PC-9 (cell line): ENCODE data around the gene SCD5. TPM values are rescaled to one million over a fixed set of nuclear protein-coding genes. Genes with fewer than 3 reads are reported as not detected.

Source experiments
- BruUV-seq: library from RNA; stranded (reverse); fragments of 400-500 nt; replicated peaks from 2 replicates; lab custom pipeline; 2021; lab: Mats Ljungman, UMichigan
- CTCF ChIA-PET: fragments of 300-600 bp; sonication (Branson Sonifier 250); formaldehyde crosslinking; loops from one replicate; lab custom pipeline; 2022; ENCODE audit warnings: antibody characterized with exemption; lab: Charles Lee
- POLR2A ChIA-PET: fragments of 300-600 bp; sonication (Branson Sonifier 250); formaldehyde crosslinking; loops from one replicate; lab custom pipeline; 2022; ENCODE audit warnings: antibody characterized with exemption; ENCODE audit not compliant: unreplicated experiment; lab: Charles Lee
- DNase-seq, 2 experiments: peaks; one replicate each; pipeline versions ENCODE4 v3.0.0 to v3.0.0-alpha.2; 2015 to 2022; ENCODE audit warnings: mixed read lengths in 1 of 2
- H2AFZ ChIP-seq: fragments of 200-600 bp; sonication (generic); 2 replicates; pipeline ENCODE4 v1.8.1; 2017; ENCODE audit warnings: antibody characterized with exemption
- H3F3A ChIP-seq: fragments of 200-600 bp; sonication (generic); 2 replicates; pipeline ENCODE4 v1.8.1; 2017; ENCODE audit warnings: antibody characterized with exemption, mild to moderate bottlenecking, low read depth; ENCODE audit not compliant: insufficient read depth
- H3K27ac ChIP-seq: fragments of 200-600 bp; sonication (generic); 2 replicates; pipeline ENCODE4 v1.6.1; 2016; ENCODE audit warnings: mixed run types
- H3K27me3 ChIP-seq: fragments of 200-600 bp; sonication (generic); 2 replicates; pipeline ENCODE4 v1.6.1; 2016; ENCODE audit warnings: low read depth, mixed run types; ENCODE audit not compliant: insufficient read depth
- H3K36me3 ChIP-seq: fragments of 200-600 bp; sonication (generic); 2 replicates; pipeline ENCODE4 v1.6.1; 2016; ENCODE audit warnings: low read depth, mixed run types
- H3K4me1 ChIP-seq: fragments of 200-600 bp; sonication (generic); replicated peaks from 2 replicates; pipeline ENCODE4 v1.6.1; 2016; ENCODE audit warnings: mixed run types; ENCODE audit not compliant: insufficient read depth
- H3K4me2 ChIP-seq: fragments of 200-600 bp; sonication (generic); 2 replicates; pipeline ENCODE4 v1.6.1; 2017; ENCODE audit warnings: mixed run types
- H3K4me3 ChIP-seq: fragments of 200-600 bp; sonication (generic); 2 replicates; pipeline ENCODE4 v1.6.1; 2016; ENCODE audit warnings: mixed run types
- H3K79me2 ChIP-seq: fragments of 200-600 bp; sonication (generic); 2 replicates; pipeline ENCODE4 v1.6.1; 2017; ENCODE audit warnings: low read depth, mixed run types
- H3K9me2 ChIP-seq: fragments of 200-600 bp; sonication (generic); 2 replicates; pipeline ENCODE4 v1.8.1; 2017; ENCODE audit warnings: mild to moderate bottlenecking; ENCODE audit not compliant: insufficient read depth
- H3K9me3 ChIP-seq: fragments of 200-600 bp; sonication (generic); 2 replicates; pipeline ENCODE4 v1.8.1; 2016; ENCODE audit warnings: low read depth; ENCODE audit not compliant: insufficient read depth
- H4K20me1 ChIP-seq: fragments of 200-600 bp; sonication (generic); 2 replicates; pipeline ENCODE4 v1.8.1; 2017; ENCODE audit not compliant: insufficient read depth
- CTCF ChIP-seq: fragments of 200-600 bp; sonication (generic); conservative IDR thresholded peaks from 2 replicates; pipeline ENCODE4 v1.6.1; 2017; ENCODE audit warnings: mixed run types, antibody characterized with exemption, mild to moderate bottlenecking, moderate library complexity
- EZH2 ChIP-seq: fragments of 200-600 bp; sonication (generic); IDR thresholded peaks from 2 replicates; pipeline ENCODE4 v1.8.0; 2017; ENCODE audit warnings: antibody characterized with exemption, low read depth
- intact Hi-C: fragments of 100-400 bp; cut with micrococcal nuclease; formaldehyde crosslinking; loops from one replicate; pipeline ENCODE4 v1.10.0; 2022; ENCODE audit not compliant: unreplicated experiment
- total RNA-seq: library from RNA; stranded (reverse); gene quantifications from 2 replicates; pipeline ENCODE4 v1.2.3, GENCODE V29; 2021

Gene SCD5
- total RNA-seq, 1 experiment from 2014 or later = 34.3 TPM

GRCh38 chr4:82587826-82588540, 210.6 kb downstream of the SCD5 start:
- TF ChIP-seq EZH2 = no peak
- no peak for TF ChIP-seq CTCF
- ChIA-PET POLR2A (no interaction called here), CTCF (no interaction called here)

GRCh38 chr4:82585690-82586435, 212.7 kb downstream of the SCD5 start:
- ChIA-PET CTCF (no interaction called here), POLR2A (no interaction called here)
- H3K9me3 ChIP-seq = no peaks in the 10 kb centered on the region
- H3K4me3 ChIP-seq = no peak overlapping the region
- no peaks in the 10 kb centered on the region for H3K4me1 ChIP-seq
- DNase-seq = no peak
- H3K9me2 ChIP-seq = no peaks in the 10 kb centered on the region
- BruUV-seq = no TSS peak
- no peaks in the 10 kb centered on the region for H3K36me3 ChIP-seq
- H2AFZ ChIP-seq = no peak overlapping the region
- no peaks in the 10 kb centered on the region for H3F3A ChIP-seq
- intact Hi-C loops = no loop called here
- no peaks in the 10 kb centered on the region for H4K20me1 ChIP-seq
- TF ChIP-seq CTCF (no peak), EZH2 (no peak)
- H3K4me2 ChIP-seq = no peak overlapping the region
- H3K79me2 ChIP-seq = no peaks in the 10 kb centered on the region
- H3K27ac ChIP-seq = no peak overlapping the region
- H3K27me3 ChIP-seq = no peaks in the 10 kb centered on the region

More at GRCh38 chr4:82587826-82588540, 210.6 kb downstream of the SCD5 start:
- Histone ChIP-seq H3K9me3 (no peaks in the 10 kb centered on the region), H3K4me1 (no peaks in the 10 kb centered on the region), H3K79me2 (no peaks in the 10 kb centered on the region), H3F3A (no peaks in the 10 kb centered on the region), H3K27ac (no peak overlapping the region), H3K9me2 (no peaks in the 10 kb centered on the region), H3K4me2 (no peak overlapping the region), H3K4me3 (no peak overlapping the region), H4K20me1 (no peaks in the 10 kb centered on the region), H3K36me3 (no peaks in the 10 kb centered on the region), H3K27me3 (no peaks in the 10 kb centered on the region), H2AFZ (no peak overlapping the region)
- intact Hi-C loops = no loop called here
- DNase-seq = no peak
- BruUV-seq = no TSS peak

- Histone ChIP-seq H2AFZ (no peak overlapping the region), H3K4me1 (no peaks in the 10 kb centered on the region), H3K4me3 (no peak overlapping the region), H3K79me2 (no peaks in the 10 kb centered on the region), H3K27ac (no peak overlapping the region), H3K9me3 (no peaks in the 10 kb centered on the region), H3K36me3 (no peaks in the 10 kb centered on the region), H4K20me1 (no peaks in the 10 kb centered on the region), H3K9me2 (no peaks in the 10 kb centered on the region), H3K4me2 (no peak overlapping the region), H3K27me3 (no peaks in the 10 kb centered on the region), H3F3A (no peaks in the 10 kb centered on the region)
- DNase-seq = no peak
- ChIA-PET POLR2A (no interaction called here), CTCF (no interaction called here)
- intact Hi-C loops = no loop called here
- TF ChIP-seq CTCF (no peak), EZH2 (no peak)
- BruUV-seq = no TSS peak
Observed at GRCh38 chr4:82584931-82585330, 213.7 kb downstream of the SCD5 start.
